Mucosa of rectum (tissue), 2 donors: Measurements from ENCODE around the gene BRD9.

Experiments used
- H3K27ac ChIP-seq, 2 donors: one replicate each; pipeline ENCODE4 v1.7.0; 2013; ENCODE audit warnings: inconsistent platforms in 2 of 2, low read depth in 2 of 2, low read length in 2 of 2
- H3K27me3 ChIP-seq, 2 donors: one replicate each; pipeline ENCODE4 v1.7.0; 2013; ENCODE audit warnings: low read length in 2 of 2; ENCODE audit not compliant: control insufficient read depth in 2 of 2, insufficient read depth in 2 of 2
- H3K36me3 ChIP-seq, 2 donors: one replicate each; pipeline ENCODE4 v1.7.0; 2013; ENCODE audit warnings: low read length in 2 of 2; ENCODE audit not compliant: control insufficient read depth in 2 of 2, insufficient read depth in 2 of 2
- H3K4me1 ChIP-seq, 2 donors: one replicate each; pipeline ENCODE4 v1.7.0; 2013; ENCODE audit warnings: low read length in 2 of 2, mild to moderate bottlenecking in 1 of 2; ENCODE audit not compliant: control insufficient read depth in 2 of 2, insufficient read depth in 2 of 2
- H3K4me3 ChIP-seq, 2 donors: one replicate each; pipeline ENCODE4 v1.7.0; 2013; ENCODE audit warnings: low read length in 2 of 2
- H3K9ac ChIP-seq, 2 donors: one replicate each; pipeline ENCODE4 v1.7.0; 2013; ENCODE audit warnings: low read length in 2 of 2, low read depth in 1 of 2, mild to moderate bottlenecking in 1 of 2
- H3K9me3 ChIP-seq, 2 donors: one replicate each; pipeline ENCODE4 v1.7.0; 2013; ENCODE audit warnings: low read length in 2 of 2; ENCODE audit not compliant: control insufficient read depth in 2 of 2
- donor health status: healthy.
- donor health status: Normal muscosa, but diverticular disease.

The BRD9 gene

GRCh38 chr5:886716-887325 lies 5.8 kb downstream of the BRD9 start:
- H3K4me3 ChIP-seq = no peak overlapping the region
- peaks cover 6 to 9% of the 10 kb centered on the region in 2 donors for H3K4me1 ChIP-seq
- H3K36me3 ChIP-seq = peaks cover 79 to 85% of the 10 kb centered on the region in 2 donors
- H3K27ac ChIP-seq = no peak overlapping the region
- H3K9me3 ChIP-seq = no peaks in the 10 kb centered on the region
- H3K9ac ChIP-seq = no peak overlapping the region
- H3K27me3 ChIP-seq = no peaks in the 10 kb centered on the region

GRCh38 chr5:886036-886435 lies 6.6 kb downstream of the BRD9 start:
- Histone ChIP-seq H3K9me3 (no peaks in the 10 kb centered on the region), H3K36me3 (peaks cover 86 to 93% of the 10 kb centered on the region in 2 donors), H3K4me3 (no peak overlapping the region)

GRCh38 chr5:885529-885928 lies 7.1 kb downstream of the BRD9 start:
- Histone ChIP-seq H3K9ac (no peak overlapping the region), H3K4me1 (peaks cover 0 to 2% of the 10 kb centered on the region in 2 donors), H3K27me3 (no peaks in the 10 kb centered on the region), H3K36me3 (peaks cover 86 to 91% of the 10 kb centered on the region in 2 donors), H3K9me3 (no peaks in the 10 kb centered on the region), H3K27ac (no peak overlapping the region), H3K4me3 (no peak overlapping the region)

More at GRCh38 chr5:886036-886435, 6.6 kb downstream of the BRD9 start:
- Histone ChIP-seq H3K27ac (no peak overlapping the region), H3K27me3 (no peaks in the 10 kb centered on the region), H3K9ac (no peak overlapping the region), H3K4me1 (peaks cover 0 to 2% of the 10 kb centered on the region in 2 donors)

GRCh38 chr5:885127-885442 lies 7.5 kb downstream of the BRD9 start:
- Histone ChIP-seq H3K27ac (no peak overlapping the region), H3K4me1 (peaks cover 0 to 2% of the 10 kb centered on the region in 2 donors), H3K9me3 (no peaks in the 10 kb centered on the region), H3K9ac (no peak overlapping the region), H3K27me3 (no peaks in the 10 kb centered on the region), H3K4me3 (no peak overlapping the region), H3K36me3 (peaks cover 83 to 87% of the 10 kb centered on the region in 2 donors)

- Histone ChIP-seq H3K4me3 (no peak overlapping the region), H3K4me1 (peaks cover 0 to 2% of the 10 kb centered on the region in 2 donors), H3K27me3 (no peaks in the 10 kb centered on the region), H3K9ac (no peak overlapping the region), H3K36me3 (peaks cover 78 to 83% of the 10 kb centered on the region in 2 donors), H3K9me3 (no peaks in the 10 kb centered on the region), H3K27ac (no peak overlapping the region)
Observed at GRCh38 chr5:884345-885126, 8.1 kb downstream of the BRD9 start.

- H3K27me3 ChIP-seq = no peaks in the 10 kb centered on the region
- H3K36me3 ChIP-seq = peaks cover 70 to 76% of the 10 kb centered on the region in 2 donors
- peaks cover 0 to 2% of the 10 kb centered on the region in 2 donors for H3K4me1 ChIP-seq
- H3K9ac ChIP-seq = no peak overlapping the region
- H3K27ac ChIP-seq = no peak overlapping the region
- H3K9me3 ChIP-seq = no peaks in the 10 kb centered on the region
- no peak overlapping the region for H3K4me3 ChIP-seq
Observed at GRCh38 chr5:883475-884181, 9.0 kb downstream of the BRD9 start.

- H3K27ac ChIP-seq = no peak overlapping the region
- H3K9ac ChIP-seq = no peak overlapping the region
- H3K4me1 ChIP-seq = peaks cover 0 to 2% of the 10 kb centered on the region in 2 donors
- H3K9me3 ChIP-seq = no peaks in the 10 kb centered on the region
- H3K36me3 ChIP-seq = peaks cover 72 to 75% of the 10 kb centered on the region in 2 donors
- H3K4me3 ChIP-seq = no peak overlapping the region
- H3K27me3 ChIP-seq = no peaks in the 10 kb centered on the region
Observed at GRCh38 chr5:882253-883183, 10.1 kb downstream of the BRD9 start.

- Histone ChIP-seq H3K9ac (no peak overlapping the region), H3K27ac (no peak overlapping the region), H3K4me3 (no peak overlapping the region), H3K36me3 (peaks cover 69 to 75% of the 10 kb centered on the region in 2 donors), H3K4me1 (peaks cover 0 to 2% of the 10 kb centered on the region in 2 donors), H3K9me3 (no peaks in the 10 kb centered on the region), H3K27me3 (no peaks in the 10 kb centered on the region)
Observed at GRCh38 chr5:881551-881935, 11.1 kb downstream of the BRD9 start.

- Histone ChIP-seq H3K27me3 (no peaks in the 10 kb centered on the region), H3K27ac (no peak overlapping the region), H3K4me3 (no peak overlapping the region), H3K9ac (no peak overlapping the region), H3K4me1 (peaks cover 0 to 2% of the 10 kb centered on the region in 2 donors), H3K9me3 (no peaks in the 10 kb centered on the region), H3K36me3 (peaks cover 68 to 75% of the 10 kb centered on the region in 2 donors)
Observed at GRCh38 chr5:880816-881550, 11.6 kb downstream of the BRD9 start.
